Epidermal melanocyte (primary cell): ENCODE data around the gene FCN1.

Experiments
- DNase-seq: peaks from one replicate; pipeline ENCODE4 v3.0.0; 2011; ENCODE audit warnings: low spot score; ENCODE audit not compliant: insufficient read length

Gene FCN1

GRCh38 chr9:134937566-134938345 is 20.0 kb upstream of the FCN1 start:
- DNase-seq: no peak

GRCh38 chr9:134937164-134937555 is 19.4 kb upstream of the FCN1 start:
- no peak for DNase-seq

GRCh38 chr9:134936346-134937163 is 18.8 kb upstream of the FCN1 start:
- no peak for DNase-seq

DNA sequence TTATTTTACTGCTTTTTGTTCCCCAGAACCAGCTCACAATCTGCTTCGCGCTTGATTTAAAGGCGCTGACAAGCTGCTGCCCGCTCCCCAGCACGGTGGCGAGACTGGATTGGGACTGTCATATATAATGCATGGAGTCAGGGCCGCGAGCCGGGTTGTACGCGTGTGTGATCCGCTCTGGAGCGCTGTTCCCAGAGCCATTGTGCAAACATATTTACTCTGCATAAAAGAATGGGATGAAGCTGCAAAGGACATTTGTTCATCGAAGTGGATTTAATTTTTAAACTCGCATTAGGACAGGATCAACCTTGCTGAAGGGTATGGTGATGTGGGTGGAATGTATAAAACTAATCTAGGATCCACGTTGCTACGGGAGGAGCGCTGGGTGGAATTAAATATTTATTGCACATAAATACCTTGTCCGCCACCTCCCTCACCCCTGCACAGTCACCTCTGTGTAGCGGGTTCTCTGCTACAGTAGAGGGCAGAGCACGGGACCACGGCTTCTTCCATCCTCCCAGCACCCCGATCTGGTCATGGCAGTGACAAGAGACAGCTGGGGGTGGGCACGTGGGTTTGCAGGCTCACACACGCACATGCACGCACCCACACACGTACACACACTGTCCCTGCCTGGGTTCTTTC is 18.1 kb upstream of the FCN1 start:
- DNase-seq: no peak

- no peak for DNase-seq
Measured at GRCh38 chr9:134935056-134935640, 17.4 kb upstream of the FCN1 start.

- no peak for DNase-seq
Measured at GRCh38 chr9:134933076-134933659, 15.5 kb upstream of the FCN1 start.

GRCh38 chr9:134932606-134933005 is 14.9 kb upstream of the FCN1 start:
- DNase-seq: no peak

DNA sequence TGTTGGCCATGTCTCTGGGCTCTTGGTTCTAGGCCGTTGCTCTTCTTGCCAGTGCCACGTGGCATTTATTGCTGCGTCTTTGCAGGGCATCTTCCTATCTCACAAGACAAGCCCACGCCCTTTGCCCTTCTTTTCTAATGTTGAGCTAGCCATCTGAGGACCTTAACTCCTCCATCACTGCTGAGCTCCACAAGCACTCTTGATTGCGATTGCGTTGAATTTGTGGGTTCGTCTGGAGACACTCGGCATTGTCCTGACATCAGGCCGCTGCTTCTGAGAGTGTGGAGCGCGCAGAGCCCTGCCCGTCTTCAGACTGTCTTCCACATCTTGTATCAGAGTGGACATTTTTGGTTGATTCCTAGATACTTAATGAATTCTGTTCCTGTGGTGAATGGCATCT is 14.5 kb upstream of the FCN1 start:
- DNase-seq: no peak

GRCh38 chr9:134930398-134930797 is 12.7 kb upstream of the FCN1 start:
- DNase-seq: no peak

GRCh38 chr9:134929193-134930158 is 11.8 kb upstream of the FCN1 start:
- no peak for DNase-seq

DNA sequence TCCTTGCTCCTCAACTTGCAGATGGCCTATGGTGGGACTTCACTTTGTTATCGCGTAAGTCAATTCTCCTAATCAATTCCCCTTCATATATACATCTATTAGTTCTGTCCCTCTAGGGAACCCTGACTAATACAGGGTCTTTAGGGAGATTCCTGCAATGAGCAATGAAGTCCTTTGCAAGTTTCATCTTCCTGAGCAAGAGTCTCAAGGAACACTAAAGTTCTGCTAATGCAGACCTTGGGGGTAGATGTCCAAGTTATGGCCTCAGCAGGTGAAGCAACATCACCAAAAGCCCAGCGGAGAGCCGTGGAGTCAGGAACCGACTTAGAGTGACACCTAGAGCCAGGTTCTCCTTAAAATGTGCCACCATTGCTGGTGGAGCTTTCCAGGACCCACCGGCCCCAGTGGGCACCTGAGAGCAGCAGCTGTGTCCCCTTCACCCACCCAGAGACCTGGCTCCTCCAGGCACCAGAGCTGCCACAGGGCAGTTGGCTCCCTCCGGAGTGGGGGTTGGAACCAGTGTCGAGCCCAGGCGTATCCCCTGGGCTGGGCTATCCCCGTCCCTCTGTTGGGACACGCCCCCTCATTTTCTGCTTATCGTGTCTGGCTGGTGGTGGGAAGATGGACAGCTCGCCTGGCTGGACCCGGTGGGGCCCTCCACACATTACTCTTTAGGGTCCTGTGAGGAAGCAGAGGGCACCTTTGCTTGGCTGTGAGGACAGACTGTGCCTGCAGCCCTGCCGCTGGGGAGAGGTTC is 10.9 kb upstream of the FCN1 start:
- DNase-seq: no peak

DNA sequence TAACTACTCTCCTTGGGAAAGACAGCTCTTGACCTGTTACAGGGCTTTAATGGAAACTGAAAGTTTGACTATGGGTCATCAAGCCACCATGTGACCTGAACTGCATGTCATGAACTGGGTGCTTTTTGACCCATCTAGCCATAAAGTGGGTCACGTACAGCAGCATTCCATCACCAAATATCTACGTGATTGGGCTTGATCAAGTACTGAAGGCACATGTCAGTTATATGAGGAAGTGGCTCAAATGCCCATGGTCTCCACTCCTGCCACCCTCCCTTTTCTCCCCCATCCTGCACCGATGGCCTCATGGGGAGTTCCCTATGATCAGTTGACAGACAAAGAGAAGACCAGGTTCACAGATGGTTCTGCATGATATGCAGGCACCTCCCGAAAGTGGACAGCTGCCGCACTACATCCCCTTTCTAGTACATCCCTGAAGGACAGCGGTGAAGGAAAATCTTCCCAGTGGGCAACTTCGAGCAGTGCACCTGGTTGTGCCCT is 7.3 kb upstream of the FCN1 start:
- no peak for DNase-seq

GRCh38 chr9:134923466-134923865 is 5.8 kb upstream of the FCN1 start:
- no peak for DNase-seq

- no peak for DNase-seq
Measured at GRCh38 chr9:134922932-134923240, 5.2 kb upstream of the FCN1 start.

GRCh38 chr9:134922066-134922931 is 4.6 kb upstream of the FCN1 start:
- no peak for DNase-seq

GRCh38 chr9:134919303-134919702 is 1.6 kb upstream of the FCN1 start:
- no peak for DNase-seq

DNA sequence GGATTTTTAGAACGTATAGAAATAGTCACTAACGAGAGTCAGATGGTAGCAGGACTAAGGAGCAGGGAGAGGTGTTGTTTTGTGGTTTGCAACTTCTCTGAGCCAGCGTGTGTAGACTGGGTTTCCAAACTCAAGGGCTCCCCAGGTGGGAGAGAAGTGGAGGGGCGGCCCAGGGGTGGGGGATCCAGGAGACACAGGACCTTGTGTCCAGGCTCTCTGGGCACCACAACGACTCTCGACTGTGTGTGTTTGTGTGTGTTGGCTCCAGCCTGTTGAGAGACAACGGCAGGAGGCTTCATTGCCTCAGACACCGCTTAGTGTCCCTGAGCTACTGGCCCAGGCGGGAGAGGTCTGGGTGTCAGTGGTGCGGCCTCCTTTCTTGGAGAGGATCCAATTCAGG is 934 bp upstream of the FCN1 start:
- no peak for DNase-seq

GRCh38 chr9:134916161-134916665 is 1.5 kb downstream of the FCN1 start:
- DNase-seq: no peak
